HG03342 (cell line): ENCODE data around the gene GRID2.

Experiments
- ATAC-seq: cut with Tn5 transposase; IDR thresholded peaks from one replicate; pipeline ENCODE4 v1.9.1; 2021; ENCODE audit warnings: mild to moderate bottlenecking, moderate library complexity; ENCODE audit not compliant: unreplicated experiment

Gene GRID2

DNA sequence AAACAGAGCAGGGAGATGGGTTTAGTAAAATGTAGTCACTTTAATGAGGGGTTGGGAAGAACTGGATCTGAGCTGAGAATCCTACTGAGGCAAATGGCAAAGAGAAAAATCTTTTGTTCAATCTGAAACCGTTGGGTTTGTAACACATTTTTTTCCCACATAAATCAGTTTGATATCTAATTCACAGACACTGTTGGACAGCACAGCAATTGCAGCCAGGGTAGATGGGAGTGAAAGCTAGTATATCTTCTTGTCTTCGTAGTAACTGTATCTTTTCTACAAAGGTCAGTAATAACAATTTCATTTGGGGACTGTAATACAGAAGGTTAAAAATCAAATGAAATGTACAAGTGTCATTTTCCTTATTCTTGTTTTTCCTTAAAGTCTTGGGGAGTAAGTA is 875.3 kb downstream of the GRID2 start:
- no peak for ATAC-seq

DNA sequence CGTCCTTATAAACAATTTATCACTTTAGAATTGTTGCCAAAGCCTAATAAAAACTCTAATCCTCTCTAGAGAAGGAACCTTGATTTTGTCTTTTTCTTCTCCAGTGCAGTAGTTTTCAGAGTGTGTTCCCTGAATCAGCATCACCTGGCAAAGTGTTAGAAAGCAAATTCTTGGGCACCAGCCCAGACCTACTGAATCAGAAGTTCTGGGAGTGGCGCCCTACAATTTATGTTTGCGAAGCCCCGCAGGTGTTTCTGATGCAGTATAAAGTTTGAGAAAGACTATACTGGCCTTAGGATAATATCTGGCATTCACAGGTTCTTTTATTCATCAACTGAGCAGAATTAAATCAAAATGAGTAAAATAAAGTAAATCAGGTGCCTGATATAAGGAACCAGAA is 879.0 kb downstream of the GRID2 start:
- ATAC-seq, result no peak

DNA sequence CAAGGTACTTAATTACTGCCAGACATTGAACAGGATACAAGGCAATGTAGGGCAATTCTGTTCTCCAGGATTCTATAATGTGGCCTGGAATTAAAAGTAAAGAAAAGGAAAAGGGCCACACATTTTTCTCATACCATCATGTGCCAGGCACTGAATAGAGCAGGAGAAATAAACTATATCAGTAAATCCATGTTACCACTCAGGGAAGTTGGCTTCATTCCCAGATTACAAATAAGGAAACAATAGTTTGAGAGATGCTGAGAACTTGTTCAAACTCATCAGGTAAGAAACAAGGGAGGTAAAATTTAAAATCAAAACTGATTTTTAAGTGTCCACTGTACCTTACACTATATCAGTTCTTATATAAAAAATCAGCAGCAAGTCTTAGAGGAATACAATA is 879.8 kb downstream of the GRID2 start:
- no peak for ATAC-seq

DNA sequence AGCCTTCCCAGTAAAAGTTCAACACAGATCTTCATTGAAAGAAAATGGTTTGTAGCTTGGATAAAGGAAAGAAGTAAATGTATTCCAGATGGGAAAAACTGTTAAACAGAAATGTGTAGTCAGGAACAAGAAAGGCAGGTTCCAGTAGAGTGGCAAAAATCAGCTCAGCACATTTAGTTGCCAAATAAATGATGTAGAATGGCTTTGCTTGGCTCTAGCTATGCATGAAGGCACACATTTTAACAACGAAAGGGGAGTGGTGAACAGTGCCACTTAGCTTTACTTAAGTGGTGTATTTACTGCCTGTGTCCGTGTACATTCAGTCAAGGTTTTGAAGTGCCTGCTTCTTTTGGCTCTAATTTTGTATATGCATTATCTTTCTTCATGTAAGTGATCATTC is 880.3 kb downstream of the GRID2 start:
- no peak for ATAC-seq

DNA sequence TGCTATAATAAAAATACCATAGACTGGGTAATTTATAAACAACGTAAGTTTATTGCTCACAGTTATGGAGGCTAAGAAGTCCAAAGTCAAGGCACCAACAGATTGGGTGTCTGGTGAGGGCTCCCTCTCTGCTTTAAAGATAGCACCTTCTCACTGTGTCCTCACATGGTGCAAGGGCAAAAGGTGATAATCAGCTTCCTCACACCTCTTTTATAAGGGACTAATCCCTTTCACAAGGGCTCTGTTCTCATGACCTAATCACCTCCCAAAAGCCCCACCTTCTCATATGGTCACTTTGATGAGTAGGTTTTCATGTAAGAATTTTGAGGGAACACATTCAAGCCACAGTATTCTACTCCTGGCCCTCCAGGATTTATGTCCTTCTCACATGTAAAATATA is 883.1 kb downstream of the GRID2 start:
- ATAC-seq, result no peak

DNA sequence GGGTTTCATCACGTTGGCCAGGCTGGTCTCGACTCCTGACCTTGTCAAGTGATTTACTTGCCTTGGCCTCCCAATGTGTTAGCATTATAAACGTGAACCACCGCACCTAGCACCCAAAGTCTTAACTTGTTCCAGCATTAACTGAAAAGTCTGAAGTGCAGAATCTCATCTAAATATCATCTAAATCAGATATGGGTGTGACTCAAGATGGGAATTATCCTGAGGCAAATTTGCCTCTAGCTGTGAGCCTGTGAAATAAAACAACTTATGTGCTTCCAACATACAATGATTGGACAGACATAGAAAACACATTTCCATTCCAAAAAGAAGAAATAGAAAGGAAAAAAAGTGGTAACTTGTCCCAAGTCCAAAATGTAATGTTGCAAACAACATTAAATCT is 883.7 kb downstream of the GRID2 start:
- no peak for ATAC-seq

GRCh38 chr4:93187892-93188291 is 884.1 kb downstream of the GRID2 start:
- ATAC-seq, result no peak

GRCh38 chr4:93199492-93199891 is 895.7 kb downstream of the GRID2 start:
- ATAC-seq, result peak; percentile 42

- no peak for ATAC-seq
These were observed 897.8 kb downstream of the GRID2 start for GRCh38 chr4:93201471-93202096.

DNA sequence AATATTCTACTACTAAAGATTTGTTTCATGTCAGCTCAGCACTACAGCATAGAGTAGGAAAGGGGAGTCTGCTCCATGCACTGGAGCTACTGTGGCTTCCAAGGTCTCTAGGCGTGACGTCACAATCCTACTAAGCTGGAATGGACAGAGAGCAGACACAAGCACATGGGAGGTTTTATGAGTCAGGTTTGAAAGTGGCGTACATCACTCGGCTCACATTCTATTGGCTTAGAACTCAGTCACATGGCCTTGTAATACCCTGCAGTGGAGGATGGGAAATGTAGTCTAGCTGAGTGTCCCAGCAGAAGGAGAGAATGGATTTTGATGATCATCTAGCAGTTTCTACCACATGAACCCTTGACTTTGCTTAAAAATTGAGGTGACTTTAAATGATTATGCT is 899.9 kb downstream of the GRID2 start:
- no peak for ATAC-seq

GRCh38 chr4:93212250-93212649 is 908.5 kb downstream of the GRID2 start:
- ATAC-seq, result no peak

DNA sequence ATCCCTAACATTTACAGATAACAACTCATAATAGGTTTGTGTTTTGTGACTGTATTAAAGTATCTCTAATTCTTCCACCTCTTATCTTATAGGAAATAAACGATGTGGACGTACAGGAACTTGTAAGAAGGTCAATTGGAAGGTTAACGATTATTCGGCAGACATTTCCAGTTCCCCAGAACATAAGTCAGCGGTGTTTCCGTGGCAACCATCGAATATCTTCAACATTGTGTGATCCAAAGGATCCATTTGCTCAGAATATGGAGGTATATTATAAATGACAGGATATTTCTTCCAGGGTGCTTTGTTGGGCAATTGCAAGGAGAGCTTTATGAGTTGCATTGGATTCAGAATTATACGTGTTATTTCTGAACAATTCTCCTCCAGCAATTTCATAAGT is 912.9 kb downstream of the GRID2 start:
- no peak for ATAC-seq

- ATAC-seq, result no peak
These were observed 913.7 kb downstream of the GRID2 start for GRCh38 chr4:93217431-93217830.

DNA sequence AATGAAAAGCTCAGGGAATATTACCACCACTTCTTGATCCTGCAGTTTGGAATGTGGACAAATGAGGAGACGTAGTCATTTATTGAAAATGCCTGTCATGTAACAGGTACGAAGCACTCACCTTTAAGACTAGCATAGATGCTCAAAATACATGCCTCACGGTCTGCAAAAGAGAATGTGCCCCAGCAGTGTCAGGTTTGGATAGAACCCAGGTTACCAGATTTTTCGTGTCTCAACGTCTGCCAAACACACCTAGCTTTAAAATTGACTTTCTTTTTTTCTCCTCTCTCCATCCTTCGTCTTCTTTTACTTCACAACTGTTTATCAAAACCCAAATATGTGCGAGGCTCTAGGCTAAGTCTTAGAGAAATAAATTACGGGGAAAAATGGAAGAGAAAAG is 918.0 kb downstream of the GRID2 start:
- ATAC-seq, result no peak

DNA sequence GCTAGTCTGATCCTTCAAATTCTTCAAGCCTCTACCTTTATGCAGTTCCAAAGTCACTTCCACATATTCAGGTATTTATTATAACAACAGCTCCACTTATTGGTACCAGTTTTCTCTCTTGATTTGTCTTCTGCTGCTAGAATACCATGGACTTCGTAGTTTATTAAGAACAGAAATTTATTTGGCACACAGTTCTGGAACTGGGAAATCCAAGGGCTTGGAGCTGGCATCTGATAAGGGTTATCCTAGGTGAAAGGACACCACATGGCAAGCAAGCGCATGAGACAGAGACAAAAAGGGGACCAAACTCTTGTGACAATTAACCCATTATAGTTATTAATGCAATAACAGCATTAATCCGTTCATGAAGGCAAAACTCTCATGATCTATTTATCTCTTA is 924.3 kb downstream of the GRID2 start:
- ATAC-seq, result no peak

GRCh38 chr4:93232883-93233282 is 929.1 kb downstream of the GRID2 start:
- ATAC-seq, result no peak

GRCh38 chr4:93237521-93237920 is 933.8 kb downstream of the GRID2 start:
- no peak for ATAC-seq

DNA sequence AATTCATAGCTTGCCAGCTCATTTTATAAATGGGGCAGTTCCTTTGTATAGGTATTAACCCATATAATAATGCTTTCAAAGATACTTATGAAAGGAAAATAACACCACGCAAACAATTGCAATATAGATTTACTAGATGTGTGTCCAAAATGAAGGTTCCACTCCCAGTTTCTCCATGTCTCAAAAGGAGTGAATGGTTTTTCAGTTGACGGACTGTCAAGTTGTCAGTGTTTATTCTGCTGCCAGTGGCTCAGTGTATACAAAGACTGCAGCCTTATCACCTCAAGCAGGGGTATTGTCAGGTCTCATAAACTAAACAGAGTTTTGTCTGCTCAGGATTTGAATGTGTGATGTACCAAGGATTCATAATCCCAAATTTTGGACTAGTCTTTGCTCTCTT is 939.5 kb downstream of the GRID2 start:
- no peak for ATAC-seq

- ATAC-seq, result no peak
These were observed 957.4 kb downstream of the GRID2 start for GRCh38 chr4:93261207-93261606.

GRCh38 chr4:93263166-93263565 is 959.4 kb downstream of the GRID2 start:
- no peak for ATAC-seq

DNA sequence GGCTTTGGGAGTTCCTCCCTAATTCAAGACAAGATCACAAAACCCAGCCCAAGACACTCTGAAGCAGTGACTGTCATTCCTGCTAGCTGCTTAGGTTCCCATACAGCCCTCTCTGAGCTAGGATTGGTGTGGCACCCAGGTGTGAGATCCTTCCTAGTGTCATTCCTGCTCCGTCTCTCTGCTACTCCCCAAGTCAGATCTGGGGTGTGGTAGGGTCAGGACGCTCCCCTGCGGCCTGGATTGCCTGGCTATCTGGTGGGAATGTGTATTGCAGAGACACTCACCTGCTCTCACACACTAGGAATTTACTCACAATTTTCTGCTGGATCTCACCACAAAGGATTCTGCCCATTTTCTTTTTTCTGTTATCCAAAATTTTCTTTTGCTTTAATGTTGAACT is 964.0 kb downstream of the GRID2 start:
- no peak for ATAC-seq

DNA sequence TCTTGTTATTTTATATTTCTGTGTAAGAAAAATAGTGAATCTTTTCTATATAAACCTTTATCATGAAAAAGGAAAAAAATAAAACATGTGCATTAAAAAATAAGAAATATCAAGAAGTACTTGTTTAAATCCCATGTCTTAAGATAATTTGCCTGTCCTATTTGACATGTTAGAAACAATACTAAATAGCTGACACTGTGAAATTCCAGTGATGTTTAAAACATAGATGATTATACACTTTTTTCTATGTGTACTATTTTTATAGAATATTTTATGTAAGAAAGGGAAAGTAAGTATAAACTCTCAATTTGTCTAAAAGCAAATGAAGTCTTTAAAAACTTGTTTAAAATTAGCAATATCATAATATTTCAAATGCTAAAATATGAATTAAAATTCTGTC is 981.6 kb downstream of the GRID2 start:
- ATAC-seq, result no peak

DNA sequence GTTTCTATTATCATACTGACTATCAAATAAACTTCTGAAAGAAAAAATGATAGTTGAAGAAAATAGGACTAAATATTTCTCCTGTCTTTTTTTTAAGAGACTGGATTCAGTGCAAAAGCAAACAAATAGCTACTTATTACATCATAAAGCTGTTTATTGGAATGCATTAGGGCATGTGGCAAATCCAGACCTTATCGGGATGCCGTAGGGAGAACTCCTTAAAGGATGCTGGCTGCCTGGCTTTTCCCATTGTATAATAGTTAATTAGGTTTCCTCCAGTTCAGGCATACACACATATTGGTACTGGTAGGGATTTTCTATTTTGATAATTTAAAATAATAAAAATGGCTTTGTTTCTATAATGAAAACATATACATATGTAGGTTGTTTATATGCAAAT is 985.5 kb downstream of the GRID2 start:
- no peak for ATAC-seq

DNA sequence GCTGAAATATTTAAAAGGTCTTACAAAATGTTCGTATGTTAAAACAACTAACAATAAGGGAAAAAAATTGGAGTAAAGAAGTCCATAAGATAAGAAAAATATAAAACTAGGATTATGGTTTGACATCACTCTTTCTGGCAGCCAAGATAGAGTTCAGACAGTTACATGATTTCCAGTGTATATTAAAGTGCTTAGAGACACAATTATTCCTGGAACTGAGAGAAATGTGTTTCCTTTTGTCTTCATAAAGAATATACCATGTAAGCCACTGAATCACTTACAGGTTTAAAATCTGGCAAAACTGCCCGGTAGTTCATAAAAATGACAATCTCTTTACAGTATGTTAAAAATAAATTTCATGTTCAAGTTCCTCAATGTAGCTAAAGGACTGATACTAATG is 986.1 kb downstream of the GRID2 start:
- ATAC-seq, result no peak
